HEK293T (cell line): ENCODE results near the gene MLANA.

Source experiments
- CTCF ChIA-PET: fragments of 350-600 bp; formaldehyde crosslinking; extraction: SDS; loops from one replicate; lab custom pipeline; 2021; ENCODE audit warnings: antibody characterized with exemption, inconsistent platforms; lab: Yijun Ruan, JAX
- POLR2A ChIA-PET: fragments of 350-600 bp; formaldehyde crosslinking; extraction: SDS; loops from one replicate; lab custom pipeline; 2020; ENCODE audit warnings: antibody characterized with exemption, inconsistent platforms; lab: Yijun Ruan, JAX
- DNase-seq: peaks from one replicate; pipeline ENCODE4 v3.0.0; 2012; ENCODE audit warnings: mixed read lengths; ENCODE audit errors: extremely low spot score
- ARNT ChIP-seq: fragments of 450-650 bp; IDR thresholded peaks from 2 replicates; pipeline ENCODE4 v1.6.1; 2017; ENCODE audit warnings: mild to moderate bottlenecking
- BHLHE40 ChIP-seq: fragments of 450-650 bp; IDR thresholded peaks from 2 replicates; pipeline ENCODE4 v1.6.1; 2016; ENCODE audit warnings: mild to moderate bottlenecking, moderate library complexity, borderline replicate concordance
- CTBP1 ChIP-seq: fragments of 450-650 bp; IDR thresholded peaks from 2 replicates; pipeline ENCODE4 v1.6.1; 2016; ENCODE audit warnings: borderline replicate concordance
- ELF4 ChIP-seq: fragments of 450-650 bp; IDR thresholded peaks from 2 replicates; pipeline ENCODE4 v1.6.1; 2017; ENCODE audit warnings: antibody characterized with exemption
- FOXA1 ChIP-seq: fragments of 450-650 bp; IDR thresholded peaks from 2 replicates; pipeline ENCODE4 v1.6.1; 2016; ENCODE audit warnings: mild to moderate bottlenecking
- FOXK2 ChIP-seq: fragments of 450-650 bp; IDR thresholded peaks from 2 replicates; pipeline ENCODE4 v1.6.1; 2016; ENCODE audit warnings: mild to moderate bottlenecking
- FOXM1 ChIP-seq: fragments of 450-650 bp; IDR thresholded peaks from 2 replicates; pipeline ENCODE4 v1.6.1; 2017; ENCODE audit warnings: mild to moderate bottlenecking, borderline replicate concordance
- HDGF ChIP-seq: fragments of 450-650 bp; IDR thresholded peaks from 2 replicates; pipeline ENCODE4 v1.6.1; 2017; ENCODE audit warnings: antibody characterized with exemption, borderline replicate concordance
- L3MBTL2 ChIP-seq: fragments of 450-650 bp; conservative IDR thresholded peaks from 2 replicates; pipeline ENCODE4 v1.6.1; 2016; ENCODE audit warnings: mild to moderate bottlenecking
- LEF1 ChIP-seq: fragments of 450-650 bp; IDR thresholded peaks from 2 replicates; pipeline ENCODE4 v1.6.1; 2017; ENCODE audit warnings: mild to moderate bottlenecking, borderline replicate concordance
- NFRKB ChIP-seq: fragments of 450-650 bp; IDR thresholded peaks from 2 replicates; pipeline ENCODE4 v1.6.1; 2016; ENCODE audit warnings: mild to moderate bottlenecking, moderate library complexity
- PKNOX1 ChIP-seq: fragments of 450-650 bp; IDR thresholded peaks from 2 replicates; pipeline ENCODE4 v1.6.1; 2016
- SP1 ChIP-seq: fragments of 450-650 bp; IDR thresholded peaks from 2 replicates; pipeline ENCODE4 v1.6.1; 2017
- SUZ12 ChIP-seq: fragments of 450-650 bp; IDR thresholded peaks from 2 replicates; pipeline ENCODE4 v1.6.1; 2016; ENCODE audit warnings: mild to moderate bottlenecking
- TARDBP ChIP-seq: fragments of 450-650 bp; IDR thresholded peaks from 2 replicates; pipeline ENCODE4 v1.6.1; 2016
- ZNF384 ChIP-seq: fragments of 450-650 bp; IDR thresholded peaks from 2 replicates; pipeline ENCODE4 v1.6.1; 2016

Gene MLANA

GRCh38 chr9:5892456-5893133 lies 1.9 kb downstream of the MLANA start:
- no peak for DNase-seq
- POLR2A ChIA-PET, result no interaction called here
- CTCF ChIA-PET, result no interaction called here
- peak; percentile 63 for TF ChIP-seq PKNOX1
- TF ChIP-seq CTBP1, result no peak

DNA sequence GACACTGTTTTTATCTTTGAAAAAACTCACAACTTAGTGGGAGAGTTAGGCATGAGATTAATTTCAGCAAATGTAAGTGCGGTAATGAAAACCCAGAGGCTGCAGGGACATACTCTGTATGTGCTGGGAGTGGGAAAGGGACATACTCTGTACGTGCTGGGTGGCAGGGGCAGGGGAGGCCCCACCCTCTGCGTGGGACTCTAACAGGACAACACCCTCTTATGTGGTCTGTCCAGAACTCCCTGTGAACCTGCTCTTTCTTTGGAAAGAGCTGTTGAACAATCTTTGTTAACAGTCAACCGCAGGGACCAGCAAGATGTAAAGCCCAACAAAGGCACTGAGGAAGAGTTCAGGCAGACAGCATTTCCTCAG lies 2.4 kb downstream of the MLANA start:
- DNase-seq, result no peak
- CTCF ChIA-PET, result no interaction called here
- POLR2A ChIA-PET, result no interaction called here
- TF ChIP-seq ARNT (no peak), FOXA1 (no peak), ELF4 (no peak), LEF1 (no peak), FOXM1 (no peak), L3MBTL2 (no peak), TARDBP (no peak), HDGF (no peak), SP1 (no peak), CTBP1 (no peak), FOXK2 (no peak), PKNOX1 (no peak), NFRKB (no peak), BHLHE40 (no peak), SUZ12 (no peak), ZNF384 (no peak)

GRCh38 chr9:5893591-5894236 lies 3.0 kb downstream of the MLANA start:
- CTCF ChIA-PET, result no interaction called here
- DNase-seq, result no peak
- TF ChIP-seq NFRKB, result no peak
- TF ChIP-seq ARNT, result no peak
- TF ChIP-seq HDGF, result no peak
- no peak for TF ChIP-seq TARDBP
- TF ChIP-seq L3MBTL2, result no peak
- no peak for TF ChIP-seq LEF1
- TF ChIP-seq FOXK2, result no peak
- TF ChIP-seq CTBP1, result no peak
- no peak for TF ChIP-seq BHLHE40
- TF ChIP-seq SUZ12, result no peak
- no peak for TF ChIP-seq ZNF384
- no peak for TF ChIP-seq FOXA1
- no peak for TF ChIP-seq SP1
- TF ChIP-seq FOXM1, result no peak
- no peak for TF ChIP-seq PKNOX1
- TF ChIP-seq ELF4, result no peak
- POLR2A ChIA-PET, result no interaction called here

DNA sequence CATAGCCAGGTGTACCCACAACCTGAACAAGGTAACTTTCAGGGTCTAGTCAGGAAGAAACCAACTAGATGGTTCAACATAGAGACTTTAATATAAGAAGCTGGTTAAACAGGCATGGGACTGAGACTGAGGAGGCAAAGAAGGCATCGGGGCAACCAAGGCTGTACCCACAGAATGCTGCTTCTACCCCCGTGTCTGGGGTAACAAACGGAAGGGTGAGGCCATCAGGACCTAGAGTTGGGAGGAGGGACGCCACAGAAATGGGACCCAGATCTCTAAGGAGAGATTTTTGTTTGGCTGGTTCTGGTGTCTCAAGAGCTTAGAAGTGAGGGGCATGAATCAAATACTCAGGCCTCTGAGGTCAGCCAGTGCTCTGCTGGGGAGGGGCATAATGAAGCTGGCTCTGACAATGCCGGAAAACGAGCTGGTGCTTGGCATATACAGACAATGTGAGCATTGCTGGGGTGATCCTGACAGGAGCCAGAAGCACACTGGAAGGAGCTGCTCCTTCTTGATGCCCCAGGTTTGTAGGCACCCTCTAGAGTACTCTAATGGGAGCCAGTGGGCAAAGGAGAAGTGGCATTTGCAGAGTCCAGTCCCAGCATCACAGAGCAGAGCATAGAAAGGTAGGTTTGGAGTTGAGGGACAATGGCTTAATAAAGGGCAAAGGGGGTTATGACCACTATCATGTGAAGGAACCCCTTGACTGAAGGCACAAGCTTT lies 3.7 kb downstream of the MLANA start:
- DNase-seq, result no peak
- ChIA-PET POLR2A (no interaction called here), CTCF (no interaction called here)
- no peak for TF ChIP-seq CTBP1
- no peak for TF ChIP-seq L3MBTL2
- TF ChIP-seq FOXM1, result no peak
- TF ChIP-seq TARDBP, result no peak
- TF ChIP-seq NFRKB, result no peak
- TF ChIP-seq ZNF384, result no peak
- TF ChIP-seq PKNOX1, result no peak
- no peak for TF ChIP-seq FOXA1
- no peak for TF ChIP-seq LEF1
- TF ChIP-seq BHLHE40, result no peak
- TF ChIP-seq ARNT, result no peak

GRCh38 chr9:5895782-5896181 lies 5.1 kb downstream of the MLANA start:
- CTCF ChIA-PET, result no interaction called here
- POLR2A ChIA-PET, result no interaction called here
- TF ChIP-seq CTBP1 (no peak), LEF1 (no peak), FOXA1 (no peak)
- DNase-seq, result no peak

DNA sequence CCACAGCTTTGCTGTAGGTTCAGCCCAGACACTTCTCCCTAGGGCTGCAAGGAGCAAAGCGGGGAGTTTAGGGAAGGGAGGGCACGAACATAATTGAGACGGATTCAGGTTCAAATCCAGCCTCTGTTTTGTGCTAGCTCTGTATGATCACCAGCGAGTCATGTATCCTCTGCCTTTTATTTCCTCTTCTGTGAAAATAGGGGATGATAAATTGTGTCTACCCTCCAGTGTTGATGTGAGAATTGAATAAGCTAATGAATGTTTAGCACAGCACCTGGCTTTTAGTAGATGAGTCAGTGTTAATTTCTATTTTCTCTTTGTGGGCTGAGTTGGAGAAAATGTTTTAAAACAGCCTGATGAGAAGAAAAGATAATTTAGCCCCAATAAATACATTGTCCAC lies 6.2 kb downstream of the MLANA start:
- CTCF ChIA-PET, result no interaction called here
- no peak for DNase-seq
- POLR2A ChIA-PET, result no interaction called here
- TF ChIP-seq CTBP1, result no peak
